Measurements from ENCODE around the gene PCP4. TPM values are rescaled to one million over a fixed set of nuclear protein-coding genes. Genes with fewer than 3 reads are reported as not detected.

PCP4 gene
- total RNA-seq, 1 experiment from 2014 or later: 0.77 TPM

DNA sequence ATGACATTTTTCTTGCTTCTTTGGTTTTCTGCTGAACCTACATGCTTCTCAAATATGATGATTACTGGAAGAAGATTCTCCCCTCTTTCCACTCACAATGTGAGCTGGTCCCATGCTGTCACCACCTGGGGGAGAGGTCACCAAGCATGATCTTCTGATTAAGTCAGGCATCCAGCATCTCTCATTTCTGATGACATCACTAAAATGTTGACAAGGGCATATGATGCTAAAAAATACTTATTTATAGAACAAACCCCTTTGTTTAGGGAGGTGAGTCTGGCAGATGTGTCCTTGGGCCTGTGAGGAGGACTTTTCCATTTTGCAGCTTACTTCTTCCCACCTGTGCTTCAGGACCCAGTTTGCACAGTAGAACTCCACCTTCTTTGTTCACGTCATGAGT, 42.0 kb upstream of the PCP4 start:
- Histone ChIP-seq H3T11ph (ENCODE audit: low read length) (no peak overlapping the region), H3K9me3 (ENCODE audit: control insufficient read depth, low read depth, low read length) (no peaks in the 10 kb centered on the region), H2BK5ac (ENCODE audit: insufficient read length, low read length) (no peak overlapping the region), H4K5ac (ENCODE audit: insufficient read length, low read depth, low read length) (no peak overlapping the region), H3K14ac (ENCODE audit: insufficient read depth, low read length) (no peak overlapping the region), H3K79me2 (ENCODE audit: insufficient read depth, low read length) (no peaks in the 10 kb centered on the region), H3K18ac (ENCODE audit: insufficient read length, low read depth, low read length) (no peak overlapping the region), H2BK120ac (ENCODE audit: low read depth, low read length, poor library complexity, severe bottlenecking) (no peak overlapping the region), H2AK5ac (ENCODE audit: insufficient read length, low read length) (no peak overlapping the region), H3K79me1 (ENCODE audit: insufficient read depth, low read depth, low read length, poor library complexity, severe bottlenecking) (no peaks in the 10 kb centered on the region), H4K91ac (ENCODE audit: insufficient read length, low read depth, low read length) (no peak overlapping the region), H3K9ac (ENCODE audit: extremely low read depth, insufficient read length, low read length) (no peak overlapping the region), H3K23ac (ENCODE audit: insufficient read length, low read depth, low read length) (no peak overlapping the region), H4K20me1 (ENCODE audit: control insufficient read depth, insufficient read depth, insufficient read length) (no peaks in the 10 kb centered on the region), H3K4me2 (ENCODE audit: insufficient read depth, insufficient read length, low read length) (no peak overlapping the region), H2BK20ac (ENCODE audit: low read depth, low read length, poor library complexity, severe bottlenecking) (no peak overlapping the region), H3K23me2 (ENCODE audit: insufficient read length, low read depth, low read length, poor library complexity, severe bottlenecking) (no peaks in the 10 kb centered on the region), H4K8ac (replicated peaks; ENCODE audit: insufficient read length, low read depth, low read length) (no peak overlapping the region), H2BK12ac (ENCODE audit: insufficient read length, low read depth, low read length) (no peak overlapping the region), H3K4me1 (ENCODE audit: insufficient read depth, low read length) (no peaks in the 10 kb centered on the region), H3K4ac (ENCODE audit: low read depth, low read length) (no peak overlapping the region), H2AFZ (ENCODE audit: low read length) (no peak overlapping the region), H3K56ac (ENCODE audit: insufficient read length, low read depth, low read length) (no peak overlapping the region), H2BK15ac (ENCODE audit: low read depth, low read length) (no peak overlapping the region), H3K27ac (ENCODE audit: insufficient read length, low read depth, low read length) (no peak overlapping the region), H3K27me3 (ENCODE audit: insufficient read depth, low read length) (no peaks in the 10 kb centered on the region)
- H3K9me3 Mint-ChIP-seq: peaks cover 4 to 10% of the 10 kb centered on the region in 2 experiments
- H3K27me3 Mint-ChIP-seq (ENCODE audit: low read depth): no peaks in the 10 kb centered on the region
- H3K36me3 Mint-ChIP-seq (ENCODE audit: insufficient read depth in 1 of 3, low read depth in 3 of 3): no peaks in the 10 kb centered on the region; a peak in 1 of 7 replicates
- no peaks in the 10 kb centered on the region for H3K4me1 Mint-ChIP-seq
- H3K4me3 Mint-ChIP-seq: no peak overlapping the region
- no peak for DNase-seq
- H3K27ac Mint-ChIP-seq: no peak overlapping the region
- TF ChIP-seq, protein P1, sequence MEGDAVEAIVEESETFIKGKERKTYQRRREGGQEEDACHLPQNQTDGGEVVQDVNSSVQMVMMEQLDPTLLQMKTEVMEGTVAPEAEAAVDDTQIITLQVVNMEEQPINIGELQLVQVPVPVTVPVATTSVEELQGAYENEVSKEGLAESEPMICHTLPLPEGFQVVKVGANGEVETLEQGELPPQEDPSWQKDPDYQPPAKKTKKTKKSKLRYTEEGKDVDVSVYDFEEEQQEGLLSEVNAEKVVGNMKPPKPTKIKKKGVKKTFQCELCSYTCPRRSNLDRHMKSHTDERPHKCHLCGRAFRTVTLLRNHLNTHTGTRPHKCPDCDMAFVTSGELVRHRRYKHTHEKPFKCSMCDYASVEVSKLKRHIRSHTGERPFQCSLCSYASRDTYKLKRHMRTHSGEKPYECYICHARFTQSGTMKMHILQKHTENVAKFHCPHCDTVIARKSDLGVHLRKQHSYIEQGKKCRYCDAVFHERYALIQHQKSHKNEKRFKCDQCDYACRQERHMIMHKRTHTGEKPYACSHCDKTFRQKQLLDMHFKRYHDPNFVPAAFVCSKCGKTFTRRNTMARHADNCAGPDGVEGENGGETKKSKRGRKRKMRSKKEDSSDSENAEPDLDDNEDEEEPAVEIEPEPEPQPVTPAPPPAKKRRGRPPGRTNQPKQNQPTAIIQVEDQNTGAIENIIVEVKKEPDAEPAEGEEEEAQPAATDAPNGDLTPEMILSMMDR (conservative IDR thresholded peaks at IDR 0.05): no peak
- WGBS (ENCODE audit: extremely low coverage, insufficient read length, low lambda C conversion rate): no CpG with 5 or more reads among the region's 1 CpG

Measured in H9 (cell line).